GM21515 (cell line): ENCODE measurements around the gene CHAC1.

Source experiments
- ATAC-seq: cut with Tn5 transposase; IDR thresholded peaks from one replicate; pipeline ENCODE4 v1.9.1; 2021; ENCODE audit not compliant: unreplicated experiment

The CHAC1 gene

DNA sequence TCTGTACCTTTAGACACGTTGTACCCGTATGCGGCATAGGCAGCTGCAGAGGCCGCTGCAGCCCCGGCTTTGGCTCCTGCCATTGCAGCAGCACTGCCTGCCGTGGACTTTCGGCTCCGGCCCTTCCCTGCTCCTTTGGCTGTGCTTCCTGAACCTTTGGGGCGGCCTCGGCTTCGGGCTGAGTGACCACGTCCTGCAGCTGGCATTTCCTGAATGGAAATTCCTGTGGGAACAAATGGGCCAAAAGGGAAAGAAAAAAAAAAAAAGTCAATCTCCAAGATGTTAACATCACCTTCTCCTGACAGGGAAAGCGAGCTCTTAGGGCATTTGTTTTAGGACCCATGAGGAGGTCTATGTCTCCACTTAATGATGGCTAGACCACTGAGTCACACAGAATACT lies 29.6 kb downstream of the CHAC1 start:
- no peak for ATAC-seq

DNA sequence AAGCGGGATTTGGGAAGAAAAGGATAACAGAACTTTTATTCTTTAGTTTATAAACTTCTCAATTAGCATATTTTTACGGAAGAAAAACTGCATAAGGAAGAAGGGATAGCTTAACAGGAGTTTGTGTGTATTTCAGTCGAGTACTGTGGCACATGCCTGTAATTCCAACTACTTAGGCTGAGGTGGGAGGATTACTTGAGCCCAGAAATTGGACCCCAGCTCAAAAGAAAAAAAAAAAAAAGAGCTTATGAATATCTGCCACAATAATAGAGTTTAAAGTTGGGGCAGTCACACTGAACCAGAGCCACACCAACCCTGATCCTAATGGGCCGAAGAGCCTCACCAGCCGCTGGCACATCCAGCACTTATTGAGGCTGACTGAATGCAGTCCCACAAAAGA lies 31.1 kb downstream of the CHAC1 start:
- no peak for ATAC-seq

DNA sequence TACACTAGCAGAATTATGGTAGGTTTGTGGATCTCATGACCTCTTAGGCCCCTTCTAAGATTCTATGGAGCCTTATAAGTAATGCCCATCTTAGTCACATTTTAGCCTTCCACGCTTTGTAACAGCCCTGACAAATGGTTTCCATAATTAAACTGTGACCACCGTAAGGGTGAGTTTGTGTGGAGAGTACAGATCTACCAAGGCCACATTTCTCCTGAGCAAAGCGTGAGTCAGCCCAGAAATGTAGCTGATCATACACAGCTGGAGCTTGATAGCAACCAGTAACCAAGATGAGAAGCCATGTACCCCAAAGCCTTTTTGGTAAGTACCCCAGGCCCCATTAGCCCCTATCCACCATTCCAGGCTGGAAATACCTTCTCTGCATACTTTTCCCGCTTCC lies 31.7 kb downstream of the CHAC1 start:
- ATAC-seq: no peak

DNA sequence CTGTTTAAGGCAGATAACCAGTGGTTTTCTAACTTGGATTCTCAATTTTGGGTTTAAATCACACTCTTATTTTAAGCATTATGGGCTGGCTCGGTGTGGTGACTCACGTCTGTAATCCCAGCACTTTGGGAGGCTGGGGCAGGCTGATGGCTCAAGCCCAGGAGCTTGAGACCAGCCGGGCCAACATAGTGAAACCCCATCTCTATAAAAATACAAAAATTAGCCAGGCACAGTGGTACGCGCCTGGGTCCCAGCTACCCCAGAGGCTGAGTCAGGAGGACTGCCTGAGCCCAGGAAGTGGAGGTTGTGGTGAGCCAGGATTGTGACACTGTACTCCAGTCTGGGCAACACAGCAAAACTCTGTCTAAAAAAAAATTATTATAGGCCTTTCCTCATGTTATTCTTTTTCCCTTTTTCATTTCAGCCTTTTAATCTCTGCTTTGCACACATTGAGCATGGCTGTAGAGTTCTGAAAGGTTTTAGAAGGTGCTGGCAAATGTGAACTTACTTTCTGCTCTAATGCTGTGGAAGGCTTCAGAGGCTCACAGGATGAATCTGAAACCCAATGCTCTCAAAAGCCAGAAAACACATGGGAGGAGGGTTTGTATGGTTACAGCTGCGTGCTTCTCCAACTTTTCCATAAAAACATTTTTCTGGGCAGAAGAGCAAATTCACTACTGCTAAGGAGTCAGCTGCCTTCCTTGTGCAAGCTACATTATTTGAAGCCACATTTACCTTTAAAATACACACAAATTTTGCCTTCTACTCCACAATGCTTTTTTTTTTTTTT lies 32.5 kb downstream of the CHAC1 start:
- ATAC-seq: no peak

DNA sequence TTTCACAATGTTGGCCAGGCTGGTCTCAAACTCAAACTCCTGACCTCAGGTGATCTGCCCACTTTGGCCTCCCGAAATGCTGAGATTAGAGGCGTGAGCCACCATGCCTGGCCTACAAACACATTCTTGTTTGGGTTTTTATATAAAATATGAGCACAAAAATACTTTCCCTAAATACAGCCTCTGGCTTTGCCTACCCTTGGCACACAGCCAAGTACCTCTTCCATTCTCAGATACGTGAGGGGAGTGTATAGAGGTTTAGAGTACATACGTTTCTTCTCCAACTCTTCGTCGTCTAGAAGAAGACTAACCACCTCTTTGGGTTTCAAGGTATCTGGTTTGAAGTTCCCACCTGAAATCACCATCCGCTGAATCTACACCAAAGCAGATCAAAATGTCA lies 33.5 kb downstream of the CHAC1 start:
- ATAC-seq: no peak

DNA sequence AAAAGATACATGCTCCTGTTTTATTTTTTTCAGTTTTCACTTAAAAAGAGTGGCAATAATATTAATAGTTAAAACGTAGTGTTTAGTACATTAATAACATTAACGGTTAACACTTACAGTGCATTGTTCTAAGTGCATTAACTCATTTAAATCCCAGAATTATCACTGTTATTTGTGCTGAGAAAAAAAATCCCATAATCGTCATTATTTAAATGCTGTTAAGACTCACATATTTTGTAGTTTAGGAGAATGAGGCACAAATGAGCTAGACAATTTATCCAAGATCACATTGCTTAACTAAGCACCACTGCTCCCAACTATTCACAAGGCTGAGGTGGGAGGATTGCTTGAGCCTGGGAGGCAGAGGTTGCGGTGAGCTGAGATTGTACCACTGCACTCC lies 34.9 kb downstream of the CHAC1 start:
- no peak for ATAC-seq

DNA sequence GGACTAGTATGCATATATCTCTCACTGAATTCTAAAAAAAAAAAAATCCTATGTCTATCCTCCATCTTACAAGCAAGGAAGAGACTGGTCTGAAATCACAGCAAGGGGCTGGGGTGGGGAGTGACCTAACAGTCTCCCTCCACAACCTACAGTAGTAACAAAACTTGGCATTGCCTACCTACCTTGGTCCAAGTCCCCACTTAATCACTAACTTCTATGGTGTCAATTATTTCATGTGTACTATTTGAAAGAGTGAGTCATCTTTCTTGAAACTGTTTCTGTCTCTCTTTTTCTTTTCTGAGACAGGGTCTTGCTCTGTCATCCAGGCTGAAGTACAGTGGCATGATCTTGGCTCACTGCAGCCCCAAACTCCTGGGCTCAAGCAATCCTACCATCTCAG lies 36.8 kb downstream of the CHAC1 start:
- no peak for ATAC-seq

DNA sequence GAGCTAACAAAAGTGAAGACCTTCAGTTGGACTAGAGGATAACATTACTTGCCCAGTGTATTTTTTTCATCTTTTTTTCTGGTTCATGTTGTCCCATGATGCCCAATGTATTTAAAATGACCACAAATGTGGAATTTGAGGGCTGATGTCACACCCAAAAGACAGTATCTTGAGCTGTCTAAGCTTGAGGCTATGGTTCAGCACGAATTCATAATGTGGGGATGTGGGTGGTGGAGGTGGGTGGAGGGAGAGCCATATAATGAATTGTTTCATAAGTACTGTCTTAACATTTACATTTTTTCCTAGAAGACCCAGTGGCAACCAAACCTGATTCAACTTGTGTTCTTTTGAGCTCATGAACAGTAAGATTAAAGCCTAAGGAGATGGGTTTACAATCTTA lies 37.5 kb downstream of the CHAC1 start:
- ATAC-seq: no peak

DNA sequence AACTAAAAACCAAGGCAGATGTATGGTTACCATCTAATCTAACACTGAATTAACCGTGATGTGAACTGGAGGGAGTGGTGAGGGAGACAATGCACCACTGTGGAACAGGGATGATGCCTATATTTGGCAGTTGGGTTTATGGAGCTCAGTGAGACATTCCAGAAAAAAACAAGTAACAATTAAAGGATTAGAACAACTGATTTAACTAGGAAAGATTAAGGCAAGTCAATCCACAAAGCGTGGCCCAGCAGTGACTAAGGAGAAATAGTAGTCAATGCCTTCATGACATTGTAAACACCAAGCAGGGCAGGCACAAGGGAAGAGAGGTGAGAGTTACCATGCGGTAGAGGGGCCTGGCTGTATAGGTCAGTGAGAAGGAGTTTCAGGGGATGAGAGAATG lies 38.1 kb downstream of the CHAC1 start:
- ATAC-seq: no peak

DNA sequence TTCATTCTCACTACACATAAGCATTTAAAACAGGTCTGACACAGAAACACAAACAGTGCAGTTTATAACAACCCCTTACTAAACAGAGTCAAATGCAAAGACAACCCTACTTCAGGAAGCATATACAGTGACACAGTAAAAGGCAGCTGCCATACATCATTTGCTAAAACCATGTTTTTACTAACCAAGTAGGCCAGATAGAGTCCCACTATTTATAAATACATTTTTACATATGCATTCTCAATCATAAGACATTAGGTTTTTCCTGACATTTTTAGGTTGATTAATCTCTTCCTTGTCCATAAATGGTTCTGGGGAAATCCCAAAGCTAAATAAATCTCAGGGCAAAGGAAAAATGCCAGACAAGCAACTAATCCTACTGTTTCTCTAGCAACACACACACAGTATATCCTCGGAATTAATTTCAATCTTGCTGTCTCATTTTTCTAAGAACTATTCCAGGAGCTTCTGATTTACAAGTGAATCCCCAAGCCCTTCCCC lies 39.0 kb downstream of the CHAC1 start:
- no peak for ATAC-seq

DNA sequence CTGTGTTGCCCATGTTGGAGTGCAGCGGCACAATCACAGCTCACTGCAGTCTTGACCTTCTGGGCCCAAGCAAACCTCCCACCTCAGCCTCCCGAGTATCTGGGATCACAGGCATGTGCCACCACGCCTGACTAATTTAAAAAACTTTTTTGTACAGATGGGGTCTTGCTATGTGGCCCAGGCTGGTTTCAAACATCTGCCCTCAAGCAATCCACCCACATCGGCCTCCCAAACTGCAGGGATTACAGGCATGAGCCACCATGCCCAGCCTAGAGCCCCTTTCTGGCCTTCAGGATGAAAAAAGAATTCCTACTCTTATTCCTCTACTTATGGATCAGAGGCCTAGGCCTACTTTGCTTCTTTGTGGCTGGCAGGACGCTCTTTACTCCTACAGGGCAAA lies 39.6 kb downstream of the CHAC1 start:
- no peak for ATAC-seq

DNA sequence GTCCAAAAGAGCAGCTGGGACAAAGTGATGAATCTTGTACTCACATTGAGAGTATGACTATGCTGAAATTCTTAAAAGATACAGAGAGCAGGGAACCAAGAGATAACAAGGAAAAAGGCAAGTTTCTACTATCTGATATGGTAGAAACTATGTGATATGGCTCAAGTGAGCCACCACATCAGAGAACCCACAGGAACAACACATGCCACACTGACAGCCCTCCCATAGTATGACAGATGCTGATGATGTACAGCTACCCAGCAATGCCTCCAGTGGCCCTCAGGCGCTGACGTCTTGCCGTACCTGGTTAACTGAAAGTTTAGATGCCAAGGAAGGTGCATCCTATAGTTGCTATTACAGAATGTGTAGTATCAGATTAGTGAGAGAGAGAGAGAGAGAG lies 42.4 kb downstream of the CHAC1 start:
- ATAC-seq: no peak

DNA sequence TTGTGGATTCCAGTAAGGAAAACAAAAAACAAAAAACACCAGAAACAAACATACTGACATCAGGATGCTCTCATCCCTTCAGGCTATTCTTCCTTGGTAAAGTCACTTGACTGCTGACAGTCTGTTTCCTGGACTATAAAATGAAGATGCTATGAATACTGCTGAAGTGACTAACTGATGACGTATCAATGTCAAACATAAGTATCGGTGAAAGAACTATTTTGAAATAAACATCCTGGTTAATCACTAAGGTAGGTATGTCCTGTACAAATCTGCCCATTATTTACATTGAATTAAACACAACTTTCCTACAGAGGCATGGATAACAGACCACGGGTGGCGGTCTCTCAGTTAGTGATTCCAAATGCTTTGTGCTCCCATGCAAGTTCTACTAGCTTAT lies 45.9 kb downstream of the CHAC1 start:
- no peak for ATAC-seq

DNA sequence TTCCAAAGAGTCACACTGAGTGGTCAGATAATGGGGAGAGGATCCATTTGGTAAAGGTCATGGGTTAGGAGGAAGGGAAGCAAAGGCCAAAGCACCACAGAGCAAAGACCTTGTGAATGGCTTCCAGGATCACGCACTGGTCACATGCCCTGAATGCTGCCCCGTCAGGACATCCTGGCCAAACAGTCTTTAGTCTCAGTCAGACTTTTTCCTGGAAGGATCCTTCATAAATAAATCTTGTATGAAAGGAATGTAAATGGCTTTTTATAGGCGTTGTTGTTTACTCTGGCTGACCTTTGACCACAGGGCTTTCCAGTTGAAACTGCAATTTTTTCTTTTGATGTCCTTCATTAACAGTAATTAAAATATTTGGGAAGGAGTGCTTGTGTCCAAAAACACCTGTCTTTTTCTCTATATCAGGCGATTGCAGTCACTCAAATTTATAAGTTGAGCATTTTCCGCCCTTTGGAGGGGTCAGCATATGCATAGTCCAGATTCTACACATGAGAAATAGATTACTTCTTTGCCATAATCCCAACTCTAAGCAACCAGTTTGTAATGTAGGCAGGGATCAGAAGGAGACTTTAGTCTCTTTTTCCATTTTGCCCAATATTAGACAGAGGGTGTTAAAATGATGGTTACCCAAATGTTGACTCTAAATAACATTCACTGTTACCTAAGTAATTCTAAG lies 48.4 kb downstream of the CHAC1 start:
- no peak for ATAC-seq

DNA sequence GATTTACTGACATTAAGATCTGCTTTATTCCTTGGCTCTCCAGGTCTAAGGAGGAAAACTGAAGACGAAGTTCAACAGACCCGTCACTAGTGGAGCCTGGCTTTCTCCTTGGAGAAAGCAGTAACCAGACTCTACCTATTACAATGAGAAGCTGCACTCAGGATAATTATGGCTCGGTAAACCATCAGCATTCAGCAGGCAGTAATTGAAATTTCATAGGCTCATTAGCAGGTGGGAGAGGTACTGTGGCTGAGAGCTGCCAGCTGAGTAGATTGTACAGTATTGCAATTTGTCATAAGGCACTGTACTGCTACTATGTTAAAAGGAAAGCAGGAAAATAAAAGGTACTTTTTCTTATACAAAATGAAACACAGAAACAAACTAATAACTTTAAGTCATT lies 51.2 kb downstream of the CHAC1 start:
- no peak for ATAC-seq
